Skin epidermis (tissue), 12 donors: ENCODE measurements around the gene LLGL2.
A peak's percentile ranks its signal among the peaks of the same experiment; 100 is the strongest.

Source experiments
- H3K27ac ChIP-seq, 21 experiments: fragments of 200-600 bp; sonication (generic) in 11 of 21; one replicate each; pipeline ENCODE4 v1.5.0; 2020; ENCODE audit warnings: mild to moderate bottlenecking in 3 of 21, inconsistent platforms in 2 of 21, moderate library complexity in 2 of 21
- H3K4me3 ChIP-seq, 7 experiments: fragments of 200-600 bp; sonication (generic) in 2 of 7; one replicate each; pipeline ENCODE4 v1.5.0; 2020; ENCODE audit warnings: inconsistent platforms in 2 of 7, mild to moderate bottlenecking in 2 of 7, moderate library complexity in 1 of 7

Gene LLGL2

GRCh38 chr17:75490173-75490743 lies 35.2 kb upstream of the LLGL2 start:
- Histone ChIP-seq H3K4me3 (no peak overlapping the region), H3K27ac (peak overlapping the region in 3 of 21 experiments; percentile 22 to 76 (median 51))

- peak overlapping the region in 2 of 21 experiments; percentile 22 to 76 for H3K27ac ChIP-seq
- H3K4me3 ChIP-seq: no peak overlapping the region
Observed at GRCh38 chr17:75490953-75491649, 34.4 kb upstream of the LLGL2 start.

DNA sequence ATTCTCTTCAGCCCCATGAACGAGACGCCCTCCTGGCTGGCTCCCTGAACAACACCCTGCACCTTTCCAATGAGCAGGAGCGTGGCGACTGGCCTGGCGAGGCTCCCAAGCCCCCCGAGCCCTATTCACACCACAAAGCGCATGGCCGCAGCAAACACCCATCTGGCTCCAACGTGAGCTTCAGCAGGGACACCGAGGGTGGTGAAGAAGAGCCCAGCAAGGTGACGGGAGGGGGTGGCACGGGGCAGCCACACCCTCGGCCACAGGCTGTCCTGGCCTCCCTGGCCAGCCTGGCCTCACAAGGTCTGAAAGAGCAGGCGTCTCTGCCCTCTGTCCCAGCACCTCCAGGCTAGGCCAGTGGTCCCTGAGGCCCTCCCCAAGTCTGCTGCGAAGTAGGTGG lies 33.8 kb upstream of the LLGL2 start:
- H3K27ac ChIP-seq: no peak overlapping the region
- H3K4me3 ChIP-seq: no peak overlapping the region

DNA sequence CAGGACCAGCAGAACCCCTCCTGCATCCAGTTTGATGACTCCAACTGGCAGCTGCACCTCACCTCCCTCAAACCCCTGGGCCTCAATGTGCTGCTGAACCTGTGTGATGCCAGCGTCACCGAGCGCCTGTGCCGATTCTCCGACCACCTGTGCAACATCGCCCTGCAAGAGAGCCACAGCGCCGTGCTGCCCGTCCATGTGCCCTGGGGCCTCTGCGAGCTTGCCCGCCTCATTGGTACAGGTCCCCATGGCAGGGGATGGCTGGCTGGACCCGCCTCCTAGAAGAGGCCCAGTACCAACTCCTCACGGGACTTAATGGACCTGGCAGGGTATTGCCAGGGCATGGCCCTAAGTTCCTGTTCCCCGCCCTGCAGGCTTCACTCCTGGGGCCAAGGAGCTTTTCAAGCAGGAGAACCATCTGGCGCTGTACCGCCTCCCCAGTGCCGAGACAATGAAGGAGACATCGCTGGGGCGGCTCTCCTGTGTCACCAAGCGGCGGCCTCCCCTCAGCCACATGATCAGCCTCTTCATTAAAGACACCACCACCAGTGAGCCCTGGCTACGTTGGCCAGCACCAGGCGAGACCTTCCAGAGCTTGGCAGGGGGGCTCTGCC lies 32.8 kb upstream of the LLGL2 start:
- no peak overlapping the region for H3K27ac ChIP-seq
- H3K4me3 ChIP-seq: no peak overlapping the region

GRCh38 chr17:75493476-75494129 lies 31.9 kb upstream of the LLGL2 start:
- H3K27ac ChIP-seq: peak overlapping the region in 1 of 21 experiments; percentile 59

DNA sequence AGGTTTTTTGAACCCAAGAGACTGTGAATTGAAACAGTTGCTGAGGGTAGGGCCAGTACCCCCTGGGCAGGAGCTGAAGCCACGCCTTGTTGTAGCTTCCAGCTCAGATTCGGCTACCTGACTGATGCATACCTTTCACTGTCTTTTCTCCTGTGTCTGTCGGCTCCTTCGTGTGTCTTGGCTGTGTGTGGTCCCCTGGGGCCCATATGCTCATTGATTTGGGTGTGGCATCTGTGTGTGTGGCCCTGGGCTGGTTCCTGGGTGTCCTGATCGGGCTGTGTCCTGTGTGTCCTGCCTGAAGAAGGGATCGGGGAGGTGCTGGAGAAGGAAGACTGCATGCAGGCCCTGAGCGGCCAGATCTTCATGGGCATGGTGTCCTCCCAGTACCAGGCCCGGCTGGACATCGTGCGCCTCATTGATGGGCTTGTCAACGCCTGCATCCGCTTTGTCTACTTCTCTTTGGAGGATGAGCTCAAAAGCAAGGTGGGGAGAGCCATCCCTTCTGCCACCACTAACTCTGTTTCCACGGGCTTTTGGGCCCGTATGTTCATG lies 31.1 kb upstream of the LLGL2 start:
- no peak overlapping the region for H3K4me3 ChIP-seq

More at GRCh38 chr17:75493476-75494129, 31.9 kb upstream of the LLGL2 start:
- H3K4me3 ChIP-seq: no peak overlapping the region

GRCh38 chr17:75496005-75496404 lies 29.5 kb upstream of the LLGL2 start:
- Histone ChIP-seq H3K4me3 (no peak overlapping the region), H3K27ac (no peak overlapping the region)

More for the DNA sequence above, 31.1 kb upstream of the LLGL2 start:
- no peak overlapping the region for H3K27ac ChIP-seq

- Histone ChIP-seq H3K4me3 (no peak overlapping the region), H3K27ac (peak overlapping the region in 1 of 21 experiments; percentile 9)
Observed at GRCh38 chr17:75498039-75498725, 27.3 kb upstream of the LLGL2 start.

DNA sequence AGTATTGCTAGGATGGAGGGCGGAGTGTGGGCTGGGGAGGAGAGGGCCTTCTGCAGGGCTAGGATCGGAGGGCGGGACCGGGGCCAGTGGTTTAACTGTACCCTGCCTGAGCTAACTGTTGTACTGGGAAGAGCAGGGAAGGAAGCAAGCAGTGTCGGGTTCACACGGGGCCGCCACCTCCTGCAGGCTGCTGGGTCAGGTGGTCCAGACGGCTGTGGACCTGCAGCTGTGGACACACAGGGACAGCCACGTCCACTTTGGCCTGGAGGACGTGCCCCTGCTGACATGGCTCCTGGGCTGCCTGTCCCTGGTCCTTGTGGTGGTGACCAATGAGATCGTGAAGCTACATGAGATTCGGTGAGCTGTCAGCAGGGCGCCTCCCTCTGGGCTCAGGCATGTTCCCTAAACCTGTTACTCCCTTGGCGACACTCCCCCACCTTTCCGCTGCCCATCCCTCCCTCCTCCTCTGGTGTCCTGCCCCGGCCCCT lies 26.7 kb upstream of the LLGL2 start:
- Histone ChIP-seq H3K27ac (peak overlapping the region in 2 of 21 experiments; percentile 32 to 59), H3K4me3 (no peak overlapping the region)

GRCh38 chr17:75499313-75500022 lies 26.0 kb upstream of the LLGL2 start:
- Histone ChIP-seq H3K27ac (peak overlapping the region in 3 of 21 experiments; percentile 27 to 59 (median 32)), H3K4me3 (no peak overlapping the region)

- peak overlapping the region in 3 of 21 experiments; percentile 22 to 27 (median 22) for H3K27ac ChIP-seq
- no peak overlapping the region for H3K4me3 ChIP-seq
Observed at GRCh38 chr17:75500419-75501216, 24.9 kb upstream of the LLGL2 start.

GRCh38 chr17:75501378-75502071 lies 24.0 kb upstream of the LLGL2 start:
- Histone ChIP-seq H3K4me3 (no peak overlapping the region), H3K27ac (peak overlapping the region in 2 of 21 experiments; percentile 4 to 57)

- Histone ChIP-seq H3K27ac (peak overlapping the region in 2 of 21 experiments; percentile 4 to 57), H3K4me3 (no peak overlapping the region)
Observed at GRCh38 chr17:75502072-75502720, 23.3 kb upstream of the LLGL2 start.

GRCh38 chr17:75502721-75503329 lies 22.7 kb upstream of the LLGL2 start:
- Histone ChIP-seq H3K4me3 (no peak overlapping the region), H3K27ac (no peak overlapping the region)

- Histone ChIP-seq H3K27ac (no peak overlapping the region), H3K4me3 (no peak overlapping the region)
Observed at GRCh38 chr17:75503337-75503950, 22.1 kb upstream of the LLGL2 start.

DNA sequence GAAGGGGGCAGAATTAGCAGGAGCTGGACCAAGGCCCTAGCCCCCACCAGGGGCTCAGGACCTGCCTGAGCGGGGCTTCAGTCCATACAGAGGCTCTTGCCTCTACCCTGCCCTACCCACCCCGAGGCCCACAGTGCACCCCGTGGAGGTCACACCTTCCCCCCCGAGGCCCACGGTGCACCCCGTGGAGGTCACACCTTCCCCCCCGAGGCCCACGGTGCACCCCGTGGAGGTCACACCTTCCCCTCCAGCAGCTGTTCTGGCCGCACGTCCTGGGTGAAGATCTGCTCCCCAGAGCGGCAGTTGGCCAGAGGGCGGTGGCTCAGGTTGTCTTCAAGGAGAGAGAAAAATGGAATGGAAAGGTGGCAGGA lies 21.5 kb upstream of the LLGL2 start:
- Histone ChIP-seq H3K27ac (peak overlapping the region in 1 of 21 experiments; percentile 2), H3K4me3 (no peak overlapping the region)
